Stimulated activated naive CD8-positive, alpha-beta T cell treated with anti-CD3 and anti-CD28 coated beads, Interleukin-15, amount 100 ng/mL, for 72 hours (primary cell): ENCODE data around the gene S1PR1.

Source experiments
- ATAC-seq: fragments of 150-1000 bp; cut with Tn5 transposase; 2 replicates; pipeline ENCODE4 v1.10.0; 2021; ENCODE audit warnings: mild to moderate bottlenecking, moderate library complexity
- DNase-seq, 2 donors: peaks; one replicate each; pipeline ENCODE4 v3.0.0; 2021 to 2022
- H3K27ac Mint-ChIP-seq, 2 donors: one replicate each; pipeline ENCODE4 v1.8.0; 2022; ENCODE audit warnings: mild to moderate bottlenecking in 2 of 2, mixed read lengths in 2 of 2, moderate library complexity in 2 of 2
- H3K27me3 Mint-ChIP-seq: one replicate; pipeline ENCODE4 v1.8.0; 2022; ENCODE audit warnings: mixed read lengths
- H3K4me1 Mint-ChIP-seq: one replicate; pipeline ENCODE4 v1.8.0; 2022; ENCODE audit warnings: mild to moderate bottlenecking, mixed read lengths
- H3K4me3 Mint-ChIP-seq, 2 donors: one replicate each; pipeline ENCODE4 v1.8.0; 2022; ENCODE audit warnings: mild to moderate bottlenecking in 2 of 2, mixed read lengths in 2 of 2, moderate library complexity in 1 of 2
- H3K9me3 Mint-ChIP-seq, 2 donors: one replicate each; pipeline ENCODE4 v1.8.0; 2022; ENCODE audit warnings: mixed read lengths in 2 of 2

The S1PR1 gene

GRCh38 chr1:101235696-101236515 lies 913 bp upstream of the S1PR1 start:
- Mint-ChIP-seq H3K4me1 (peaks cover 49% of the 10 kb centered on the region), H3K27ac (peak overlapping the region; percentile 89 to 99), H3K9me3 (peaks cover 5 to 13% of the 10 kb centered on the region in 2 donors), H3K27me3 (no peaks in the 10 kb centered on the region), H3K4me3 (peak overlapping the region; percentile 92 to 99)
- peak; percentile 79 to 84 for DNase-seq
- ATAC-seq = peak; percentile 51

GRCh38 chr1:101237229-101237837 lies 514 bp downstream of the S1PR1 start:
- H3K4me1 Mint-ChIP-seq = peaks cover 52% of the 10 kb centered on the region
- no peaks in the 10 kb centered on the region for H3K9me3 Mint-ChIP-seq
- peak overlapping the region; percentile 92 to 99 for H3K4me3 Mint-ChIP-seq
- H3K27ac Mint-ChIP-seq = peak overlapping the region; percentile 89 to 99
- peak; percentile 35 to 42 for DNase-seq
- ATAC-seq = no peak
- H3K27me3 Mint-ChIP-seq = no peaks in the 10 kb centered on the region

- H3K4me1 Mint-ChIP-seq = peaks cover 51% of the 10 kb centered on the region
- H3K27ac Mint-ChIP-seq = peak overlapping the region; percentile 89 to 99
- no peak for ATAC-seq
- H3K9me3 Mint-ChIP-seq = no peaks in the 10 kb centered on the region
- no peaks in the 10 kb centered on the region for H3K27me3 Mint-ChIP-seq
- peak; percentile 47 to 65 for DNase-seq
- peak overlapping the region; percentile 92 to 99 for H3K4me3 Mint-ChIP-seq
Observed at GRCh38 chr1:101238031-101238628, 1.3 kb downstream of the S1PR1 start.

GRCh38 chr1:101238681-101239094 lies 1.9 kb downstream of the S1PR1 start:
- peak; percentile 52 for ATAC-seq
- no peaks in the 10 kb centered on the region for H3K27me3 Mint-ChIP-seq
- H3K4me3 Mint-ChIP-seq = peak overlapping the region; percentile 92 to 99
- H3K4me1 Mint-ChIP-seq = peaks cover 51% of the 10 kb centered on the region
- H3K27ac Mint-ChIP-seq = peak overlapping the region; percentile 89 to 99
- H3K9me3 Mint-ChIP-seq = no peaks in the 10 kb centered on the region
- peak; percentile 90 to 94 for DNase-seq

- H3K27me3 Mint-ChIP-seq = no peaks in the 10 kb centered on the region
- DNase-seq = peak; percentile 71 to 85
Observed at GRCh38 chr1:101239095-101240040, 2.5 kb downstream of the S1PR1 start.

GRCh38 chr1:101240041-101240430 lies 3.2 kb downstream of the S1PR1 start:
- peak overlapping the region; percentile 89 to 94 for H3K27ac Mint-ChIP-seq
- no peaks in the 10 kb centered on the region for H3K9me3 Mint-ChIP-seq
- DNase-seq = no peak
- H3K4me3 Mint-ChIP-seq = peak overlapping the region; percentile 92 to 99
- H3K4me1 Mint-ChIP-seq = peaks cover 49% of the 10 kb centered on the region
- H3K27me3 Mint-ChIP-seq = no peaks in the 10 kb centered on the region
- no peak for ATAC-seq

More at GRCh38 chr1:101239095-101240040, 2.5 kb downstream of the S1PR1 start:
- Mint-ChIP-seq H3K27ac (peak overlapping the region; percentile 89 to 99), H3K4me3 (peak overlapping the region; percentile 92 to 99), H3K9me3 (no peaks in the 10 kb centered on the region), H3K4me1 (peaks cover 51% of the 10 kb centered on the region)
- ATAC-seq = peak; percentile 68

- Mint-ChIP-seq H3K9me3 (no peaks in the 10 kb centered on the region), H3K4me1 (peaks cover 55% of the 10 kb centered on the region), H3K27me3 (no peaks in the 10 kb centered on the region), H3K27ac (no peak overlapping the region), H3K4me3 (peak overlapping the region; percentile 56 to 76)
- ATAC-seq = no peak
- DNase-seq = no peak
Observed at GRCh38 chr1:101241485-101242225, 4.8 kb downstream of the S1PR1 start.

- H3K4me1 Mint-ChIP-seq = peaks cover 62% of the 10 kb centered on the region
- no peak for ATAC-seq
- H3K27ac Mint-ChIP-seq = peak overlapping the region in 1 of 2 donors; percentile 36
- peak overlapping the region; percentile 56 to 76 for H3K4me3 Mint-ChIP-seq
- no peaks in the 10 kb centered on the region for H3K9me3 Mint-ChIP-seq
- H3K27me3 Mint-ChIP-seq = no peaks in the 10 kb centered on the region
- DNase-seq = no peak
Observed at GRCh38 chr1:101242324-101243050, 5.7 kb downstream of the S1PR1 start.

GRCh38 chr1:101243751-101244150 lies 6.9 kb downstream of the S1PR1 start:
- Mint-ChIP-seq H3K9me3 (no peaks in the 10 kb centered on the region), H3K4me3 (no peak overlapping the region), H3K27ac (no peak overlapping the region), H3K4me1 (peaks cover 67% of the 10 kb centered on the region), H3K27me3 (no peaks in the 10 kb centered on the region)
- no peak for ATAC-seq
- no peak for DNase-seq

GRCh38 chr1:101244842-101245241 lies 8.0 kb downstream of the S1PR1 start:
- Mint-ChIP-seq H3K4me1 (peaks cover 62% of the 10 kb centered on the region), H3K27ac (no peak overlapping the region), H3K9me3 (no peaks in the 10 kb centered on the region), H3K27me3 (no peaks in the 10 kb centered on the region), H3K4me3 (no peak overlapping the region)
- no peak for ATAC-seq
- no peak for DNase-seq

GRCh38 chr1:101245246-101245927 lies 8.6 kb downstream of the S1PR1 start:
- no peak overlapping the region for H3K4me3 Mint-ChIP-seq
- H3K9me3 Mint-ChIP-seq = no peaks in the 10 kb centered on the region
- H3K27me3 Mint-ChIP-seq = no peaks in the 10 kb centered on the region
- H3K4me1 Mint-ChIP-seq = peaks cover 64% of the 10 kb centered on the region
- DNase-seq (no peak), ATAC-seq (peak; percentile 57)
- H3K27ac Mint-ChIP-seq = no peak overlapping the region

GRCh38 chr1:101247404-101248287 lies 10.8 kb downstream of the S1PR1 start:
- H3K4me3 Mint-ChIP-seq = peak overlapping the region; percentile 18 to 29
- no peaks in the 10 kb centered on the region for H3K9me3 Mint-ChIP-seq
- ATAC-seq = no peak
- H3K4me1 Mint-ChIP-seq = peaks cover 71% of the 10 kb centered on the region
- no peaks in the 10 kb centered on the region for H3K27me3 Mint-ChIP-seq
- no peak overlapping the region for H3K27ac Mint-ChIP-seq
- DNase-seq = no peak

- H3K27me3 Mint-ChIP-seq = no peaks in the 10 kb centered on the region
- no peaks in the 10 kb centered on the region for H3K9me3 Mint-ChIP-seq
- no peak for ATAC-seq
- no peak overlapping the region for H3K4me3 Mint-ChIP-seq
- DNase-seq = no peak
- no peak overlapping the region for H3K27ac Mint-ChIP-seq
- peaks cover 58% of the 10 kb centered on the region for H3K4me1 Mint-ChIP-seq
Observed at GRCh38 chr1:101250222-101250621, 13.4 kb downstream of the S1PR1 start.
